Fibroblast of the aortic adventitia (primary cell): ENCODE measurements around the gene SLC22A31. TPM values are rescaled to one million over a fixed set of nuclear protein-coding genes. Genes with fewer than 3 reads are reported as not detected.
"Not testable (repeated sequence)": the region's sequence is repeated elsewhere in the genome, so short reads cannot be mapped to it uniquely, and the experiment has no call there.

Source experiments
- DNase-seq: peaks from one replicate; pipeline ENCODE4 v3.0.0-alpha.2; 2010; ENCODE audit warnings: low read depth
- H3K4me3 ChIP-seq: 2 replicates; pipeline ENCODE4 v1.5.1; 2011; ENCODE audit warnings: low read depth, mild to moderate bottlenecking, control low read depth, low read length, moderate library complexity
- CTCF ChIP-seq: IDR thresholded peaks from 2 replicates; pipeline ENCODE4 v1.5.1; 2011; ENCODE audit warnings: mild to moderate bottlenecking, low read length, control low read depth, inconsistent platforms; ENCODE audit not compliant: insufficient read depth
- total RNA-seq: library from RNA; depleted of rRNA; stranded (reverse); fragments of >200 nt; gene quantifications from 2 replicates; pipeline ENCODE4 v1.2.3, GENCODE V29; 2012; ENCODE audit warnings: low replicate concordance

The SLC22A31 gene
- total RNA-seq, 1 donor = not detected

- H3K4me3 ChIP-seq = no peak overlapping the region
- peak; percentile 33 for DNase-seq
- TF ChIP-seq CTCF = no peak
Measured at GRCh38 chr16:89187032-89187769, 13.1 kb downstream of the SLC22A31 start.

DNA sequence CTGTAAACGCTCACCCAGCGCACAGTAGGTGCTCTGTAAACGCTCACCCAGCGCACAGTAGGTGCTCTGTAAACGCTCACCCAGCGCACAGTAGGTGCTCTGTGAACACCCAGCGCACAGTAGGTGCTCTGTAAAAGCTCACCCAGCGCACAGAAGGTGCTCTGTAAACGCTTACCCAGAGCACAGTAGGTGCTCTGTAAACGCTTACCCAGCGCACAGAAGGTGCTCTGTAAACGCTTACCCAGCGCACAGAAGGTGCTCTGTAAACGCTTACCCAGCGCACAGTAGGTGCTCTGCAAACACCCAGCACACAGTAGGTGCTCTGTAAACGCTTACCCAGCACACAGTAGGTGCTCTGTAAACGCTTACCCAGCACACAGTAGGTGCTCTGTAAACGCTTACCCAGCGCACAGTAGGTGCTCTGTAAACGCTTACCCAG is 13.7 kb downstream of the SLC22A31 start:
- peak; percentile 23 for DNase-seq
- H3K4me3 ChIP-seq = not testable (repeated sequence)

DNA sequence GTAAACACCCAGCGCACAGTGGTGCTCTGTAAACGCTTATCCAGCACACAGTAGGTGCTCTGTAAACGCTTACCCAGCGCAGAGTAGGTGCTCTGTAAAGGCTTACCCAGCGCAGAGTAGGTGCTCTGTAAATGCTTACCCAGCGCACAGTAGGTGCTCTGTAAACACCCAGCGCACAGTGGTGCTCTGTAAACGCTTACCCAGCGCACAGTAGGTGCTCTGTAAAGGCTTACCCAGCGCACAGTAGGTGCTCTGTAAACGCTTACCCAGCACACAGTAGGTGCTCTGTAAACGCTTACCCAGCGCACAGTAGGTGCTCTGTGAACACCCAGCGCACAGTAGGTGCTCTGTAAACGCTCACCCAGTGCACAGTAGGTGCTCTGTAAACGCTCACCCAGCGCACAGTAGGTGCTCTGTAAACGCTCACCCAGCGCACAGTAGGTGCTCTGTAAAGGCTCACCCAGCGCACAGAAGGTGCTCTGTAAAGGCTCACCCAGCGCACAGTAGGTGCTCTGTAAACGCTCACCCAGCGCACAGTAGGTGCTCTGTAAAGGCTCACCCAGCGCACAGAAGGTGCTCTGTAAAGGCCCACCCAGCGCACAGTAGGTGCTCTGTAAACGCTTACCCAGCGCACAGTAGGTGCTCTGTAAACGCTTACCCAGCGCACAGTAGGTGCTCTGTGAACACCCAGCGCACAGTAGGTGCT is 14.3 kb downstream of the SLC22A31 start:
- H3K4me3 ChIP-seq, DNase-seq: not testable (repeated sequence)

GRCh38 chr16:89184933-89185794 is 15.2 kb downstream of the SLC22A31 start:
- no peak for TF ChIP-seq CTCF
- no peak for DNase-seq
- H3K4me3 ChIP-seq = no peak overlapping the region

GRCh38 chr16:89184677-89184932 is 15.7 kb downstream of the SLC22A31 start:
- no peak overlapping the region for H3K4me3 ChIP-seq
- no peak for TF ChIP-seq CTCF
- no peak for DNase-seq

DNA sequence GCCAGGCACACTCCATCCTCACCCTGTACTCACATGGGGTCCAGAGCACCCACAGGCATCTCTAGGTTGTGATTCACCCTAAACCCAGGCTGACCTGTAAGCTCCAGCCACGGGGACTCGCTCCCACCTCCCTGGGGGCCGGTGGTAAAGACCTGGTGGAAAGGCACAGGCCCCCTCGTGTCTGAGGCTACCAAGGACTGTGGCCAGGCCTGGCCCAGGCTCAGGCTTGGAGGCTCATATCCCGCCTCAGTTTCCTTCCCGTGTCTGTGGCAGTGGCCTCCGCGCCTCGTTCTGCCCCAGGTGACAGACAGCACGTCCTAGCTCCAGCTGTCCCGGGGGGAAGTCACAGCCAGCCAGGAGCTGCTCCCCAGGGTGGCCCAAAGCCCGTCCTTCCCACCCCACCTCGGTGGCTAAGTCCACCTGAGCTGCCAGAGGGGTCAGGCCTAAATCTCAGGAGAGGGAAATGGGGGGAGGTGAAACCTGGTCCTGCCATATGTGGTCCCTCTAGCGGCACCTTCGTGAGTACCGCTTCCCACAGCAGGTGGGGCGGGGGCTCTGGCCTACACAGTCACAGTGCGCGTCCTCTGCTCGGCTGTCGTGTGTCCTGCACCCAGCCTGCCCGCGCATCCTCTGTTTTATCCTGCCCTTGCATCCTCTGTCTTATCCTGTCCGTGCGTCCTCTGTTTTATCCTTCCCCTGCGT is 16.2 kb downstream of the SLC22A31 start:
- DNase-seq = no peak
- no peak for TF ChIP-seq CTCF
- no peak overlapping the region for H3K4me3 ChIP-seq

DNA sequence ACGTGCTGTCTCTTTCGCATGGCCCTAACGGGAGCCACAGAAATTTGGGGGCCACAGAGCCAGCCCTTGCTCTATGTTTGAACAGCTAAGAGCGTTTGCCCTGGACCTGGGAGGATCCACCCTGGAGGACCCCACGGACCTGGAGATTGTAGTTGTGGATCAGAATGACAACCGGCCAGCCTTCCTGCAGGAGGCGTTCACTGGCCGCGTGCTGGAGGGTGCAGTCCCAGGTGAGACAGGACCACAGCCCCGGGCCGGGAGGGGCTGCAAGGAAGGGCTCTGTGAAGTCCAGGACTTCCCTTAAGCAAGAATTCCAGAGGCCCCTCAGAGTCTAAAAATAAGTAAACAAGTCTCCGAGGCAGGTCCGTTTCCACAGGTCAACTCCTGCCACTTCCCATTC is 16.9 kb downstream of the SLC22A31 start:
- no peak for TF ChIP-seq CTCF
- no peak for DNase-seq
- H3K4me3 ChIP-seq = no peak overlapping the region
